HepG2 (cell line): ENCODE results near the gene RPUSD4. TPM values are rescaled to one million over a fixed set of nuclear protein-coding genes. Genes with fewer than 3 reads are reported as not detected.

Experiments used
- AHR ChIP-seq: IDR thresholded peaks from 2 replicates; pipeline ENCODE4 v1.6.1; 2018; ENCODE audit warnings: missing genetic modification reagents, missing compliant biosample characterization
- ATF7 ChIP-seq, 2 experiments: fragments of 450-650 bp in 1 of 2; sonication (generic) in 1 of 2; formaldehyde crosslinking in 1 of 2; IDR thresholded peaks; 2 replicates each; pipeline versions ENCODE4 v1.4.0 to v1.6.1; 2016 to 2020; ENCODE audit warnings: antibody characterized with exemption in 1 of 2, mild to moderate bottlenecking in 1 of 2, missing genetic modification reagents in 1 of 2
- NCOA2 ChIP-seq: sonication (generic); formaldehyde crosslinking; IDR thresholded peaks from 2 replicates; pipeline ENCODE4 v1.8.0; 2022; ENCODE audit warnings: inconsistent platforms
- NFIC ChIP-seq: IDR thresholded peaks from 2 replicates; pipeline ENCODE4 v1.6.1; 2012; ENCODE audit warnings: mild to moderate bottlenecking, low read length, inconsistent platforms
- NFKB2 ChIP-seq: sonication (generic); formaldehyde crosslinking; IDR thresholded peaks from 2 replicates; pipeline ENCODE4 v1.4.0; 2020; ENCODE audit warnings: missing genetic modification reagents, borderline replicate concordance
- NR2C2 ChIP-seq: sonication (generic); formaldehyde crosslinking; IDR thresholded peaks from 2 replicates; pipeline ENCODE4 v1.4.0; 2020; ENCODE audit warnings: missing genetic modification reagents, mild to moderate bottlenecking, moderate library complexity, borderline replicate concordance
- PHF20 ChIP-seq: sonication (generic); formaldehyde crosslinking; IDR thresholded peaks from 2 replicates; pipeline ENCODE4 v1.5.0; 2020; ENCODE audit warnings: mild to moderate bottlenecking, missing genetic modification reagents
- REPIN1 ChIP-seq: sonication (generic); formaldehyde crosslinking; IDR thresholded peaks from 2 replicates; pipeline ENCODE4 v1.8.0; 2022; ENCODE audit warnings: missing genetic modification reagents, low read depth, mild to moderate bottlenecking, borderline replicate concordance
- SIN3B ChIP-seq: fragments of 150-350 bp; IDR thresholded peaks from 2 replicates; pipeline ENCODE4 v1.6.1; 2014; ENCODE audit warnings: low read length
- SNRNP70 ChIP-seq: fragments of 200-400 bp; formaldehyde crosslinking; IDR thresholded peaks from 2 replicates; pipeline ENCODE4 v1.6.1; 2017; ENCODE audit warnings: mild to moderate bottlenecking, low read depth, low read length, moderate library complexity
- THYN1 ChIP-seq: sonication (generic); formaldehyde crosslinking; IDR thresholded peaks from 2 replicates; pipeline ENCODE4 v1.8.1; 2023; ENCODE audit warnings: low read depth, mild to moderate bottlenecking, moderate library complexity, missing genetic modification reagents, borderline replicate concordance
- ZNF17 ChIP-seq: sonication (generic); formaldehyde crosslinking; IDR thresholded peaks from 2 replicates; pipeline ENCODE4 v1.5.0; 2020; ENCODE audit warnings: mild to moderate bottlenecking, missing genetic modification reagents
- ZNF317 ChIP-seq: sonication (generic); formaldehyde crosslinking; IDR thresholded peaks from 2 replicates; pipeline ENCODE4 v1.5.0; 2020; ENCODE audit warnings: mild to moderate bottlenecking, missing genetic modification reagents
- ZNF484 ChIP-seq: sonication (generic); formaldehyde crosslinking; IDR thresholded peaks from 2 replicates; pipeline ENCODE4 v1.5.1; 2020; ENCODE audit warnings: mild to moderate bottlenecking, low read depth, missing genetic modification reagents, borderline replicate concordance
- polyA plus RNA-seq, 8 experiments: library from polyadenylated mRNA; depleted of rRNA in 3 of 8; stranded (reverse) in 7 of 8; unstranded in 1 of 8; fragments of >200 nt; fragmentation: Illumina TruSeq in 4 of 8; extraction: Trizol in 4 of 8; gene quantifications; 2 replicates each; pipeline versions ENCODE4 v1.2.1 to v1.2.3, GENCODE V29; 2011 to 2016; ENCODE audit warnings: low read depth in 4 of 8, missing spikeins in 1 of 8, mixed read lengths in 1 of 8; ENCODE audit not compliant: insufficient read depth in 1 of 8
- total RNA-seq, 5 experiments: library from RNA; depleted of rRNA; stranded (reverse); fragments of >200 nt; fragmentation: Illumina TruSeq; extraction: Trizol; gene quantifications; 2 replicates each; pipeline ENCODE4 v1.2.3, GENCODE V29; 2016; ENCODE audit warnings: low read depth in 1 of 5
- TF ChIP-seq, protein P1 (sequence below): sonication (generic); formaldehyde crosslinking; IDR thresholded peaks from 2 replicates; pipeline ENCODE4 v1.5.1; 2020; ENCODE audit warnings: mild to moderate bottlenecking, missing genetic modification reagents, moderate library complexity
- TF ChIP-seq, protein P2 (sequence below): IDR thresholded peaks from 2 replicates; pipeline ENCODE4 v1.6.1; 2016; ENCODE audit warnings: mild to moderate bottlenecking, missing biosample characterization, missing genetic modification reagents
- TF ChIP-seq, protein P3 (sequence below): sonication (generic); formaldehyde crosslinking; IDR thresholded peaks from 2 replicates; pipeline ENCODE4 v1.9.0; 2022; ENCODE audit warnings: missing genetic modification reagents, mild to moderate bottlenecking, borderline replicate concordance
- TF ChIP-seq, protein P4 (sequence below): sonication (generic); formaldehyde crosslinking; conservative IDR thresholded peaks from 2 replicates; pipeline ENCODE4 v1.8.1; 2023; ENCODE audit warnings: missing genetic modification reagents

Gene RPUSD4
- total and polyA plus RNA-seq, 2 of the 13 experiments (the other 11 are each of a cell fraction or from before 2014, with no cell fraction given): 45.0 to 52.9 TPM

DNA sequence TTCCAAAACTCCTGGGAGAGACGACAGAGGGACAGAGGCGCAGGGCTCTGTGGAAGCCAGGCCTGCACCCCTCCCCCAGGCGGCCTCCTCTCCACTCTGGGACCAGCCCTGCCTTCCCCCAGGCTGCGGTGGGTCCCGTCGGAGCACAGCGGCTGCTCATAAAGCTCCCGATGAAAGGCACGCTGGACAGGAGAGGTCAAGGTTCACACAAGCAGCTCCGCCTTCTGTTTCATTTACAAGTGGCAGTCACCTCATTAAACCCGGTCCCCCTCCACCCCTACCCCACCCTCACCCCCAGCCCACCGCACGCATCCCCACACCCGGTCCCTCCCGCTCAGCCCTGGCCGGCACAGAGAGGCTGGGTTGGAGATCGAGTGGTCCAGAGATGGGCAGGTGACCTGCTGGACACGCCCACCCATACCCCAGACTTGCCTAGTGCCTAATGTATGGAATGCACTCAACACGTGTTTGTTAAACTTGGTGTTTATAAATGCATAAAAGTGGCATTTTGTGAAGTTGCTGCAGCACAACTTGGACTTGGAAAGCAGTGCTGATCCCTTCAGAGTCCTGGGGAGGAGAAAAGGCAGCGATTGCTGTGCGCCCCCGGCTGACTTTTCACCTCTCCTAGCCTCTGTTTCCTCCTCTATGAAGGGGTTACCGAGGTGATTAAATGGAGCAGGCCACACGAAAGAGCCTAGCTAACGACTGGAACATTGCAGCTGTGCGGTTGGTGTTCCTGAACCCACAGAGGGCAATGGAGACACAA is 26.0 kb downstream of the RPUSD4 start (continued):
- TF ChIP-seq, protein P1, sequence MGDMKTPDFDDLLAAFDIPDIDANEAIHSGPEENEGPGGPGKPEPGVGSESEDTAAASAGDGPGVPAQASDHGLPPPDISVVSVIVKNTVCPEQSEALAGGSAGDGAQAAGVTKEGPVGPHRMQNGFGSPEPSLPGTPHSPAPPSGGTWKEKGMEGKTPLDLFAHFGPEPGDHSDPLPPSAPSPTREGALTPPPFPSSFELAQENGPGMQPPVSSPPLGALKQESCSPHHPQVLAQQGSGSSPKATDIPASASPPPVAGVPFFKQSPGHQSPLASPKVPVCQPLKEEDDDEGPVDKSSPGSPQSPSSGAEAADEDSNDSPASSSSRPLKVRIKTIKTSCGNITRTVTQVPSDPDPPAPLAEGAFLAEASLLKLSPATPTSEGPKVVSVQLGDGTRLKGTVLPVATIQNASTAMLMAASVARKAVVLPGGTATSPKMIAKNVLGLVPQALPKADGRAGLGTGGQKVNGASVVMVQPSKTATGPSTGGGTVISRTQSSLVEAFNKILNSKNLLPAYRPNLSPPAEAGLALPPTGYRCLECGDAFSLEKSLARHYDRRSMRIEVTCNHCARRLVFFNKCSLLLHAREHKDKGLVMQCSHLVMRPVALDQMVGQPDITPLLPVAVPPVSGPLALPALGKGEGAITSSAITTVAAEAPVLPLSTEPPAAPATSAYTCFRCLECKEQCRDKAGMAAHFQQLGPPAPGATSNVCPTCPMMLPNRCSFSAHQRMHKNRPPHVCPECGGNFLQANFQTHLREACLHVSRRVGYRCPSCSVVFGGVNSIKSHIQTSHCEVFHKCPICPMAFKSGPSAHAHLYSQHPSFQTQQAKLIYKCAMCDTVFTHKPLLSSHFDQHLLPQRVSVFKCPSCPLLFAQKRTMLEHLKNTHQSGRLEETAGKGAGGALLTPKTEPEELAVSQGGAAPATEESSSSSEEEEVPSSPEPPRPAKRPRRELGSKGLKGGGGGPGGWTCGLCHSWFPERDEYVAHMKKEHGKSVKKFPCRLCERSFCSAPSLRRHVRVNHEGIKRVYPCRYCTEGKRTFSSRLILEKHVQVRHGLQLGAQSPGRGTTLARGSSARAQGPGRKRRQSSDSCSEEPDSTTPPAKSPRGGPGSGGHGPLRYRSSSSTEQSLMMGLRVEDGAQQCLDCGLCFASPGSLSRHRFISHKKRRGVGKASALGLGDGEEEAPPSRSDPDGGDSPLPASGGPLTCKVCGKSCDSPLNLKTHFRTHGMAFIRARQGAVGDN (CRISPR knock-in tag): peak; percentile 71
- TF ChIP-seq REPIN1 (no peak), ZNF17 (CRISPR knock-in tag) (no peak), SIN3B (no peak), AHR (CRISPR knock-in tag) (no peak), ZNF317 (no peak), NFKB2 (CRISPR knock-in tag) (no peak), THYN1 (CRISPR knock-in tag) (no peak), ZNF484 (no peak), NFIC (no peak), NCOA2 (CRISPR knock-in tag) (peak; percentile 24; the same call in 1 of the 2 replicates), NR2C2 (CRISPR knock-in tag) (peak; percentile 62; the same call in 1 of the 2 replicates), SNRNP70 (no peak), ATF7 (IDR thresholded peaks at IDR 0.05) (no peak), ATF7 (CRISPR knock-in tag; IDR thresholded peaks at IDR 0.05) (no peak), PHF20 (CRISPR knock-in tag) (no peak)
- TF ChIP-seq, protein P2, sequence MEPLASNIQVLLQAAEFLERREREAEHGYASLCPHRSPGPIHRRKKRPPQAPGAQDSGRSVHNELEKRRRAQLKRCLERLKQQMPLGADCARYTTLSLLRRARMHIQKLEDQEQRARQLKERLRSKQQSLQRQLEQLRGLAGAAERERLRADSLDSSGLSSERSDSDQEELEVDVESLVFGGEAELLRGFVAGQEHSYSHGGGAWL (CRISPR knock-in tag): no peak
- TF ChIP-seq, protein P3, sequence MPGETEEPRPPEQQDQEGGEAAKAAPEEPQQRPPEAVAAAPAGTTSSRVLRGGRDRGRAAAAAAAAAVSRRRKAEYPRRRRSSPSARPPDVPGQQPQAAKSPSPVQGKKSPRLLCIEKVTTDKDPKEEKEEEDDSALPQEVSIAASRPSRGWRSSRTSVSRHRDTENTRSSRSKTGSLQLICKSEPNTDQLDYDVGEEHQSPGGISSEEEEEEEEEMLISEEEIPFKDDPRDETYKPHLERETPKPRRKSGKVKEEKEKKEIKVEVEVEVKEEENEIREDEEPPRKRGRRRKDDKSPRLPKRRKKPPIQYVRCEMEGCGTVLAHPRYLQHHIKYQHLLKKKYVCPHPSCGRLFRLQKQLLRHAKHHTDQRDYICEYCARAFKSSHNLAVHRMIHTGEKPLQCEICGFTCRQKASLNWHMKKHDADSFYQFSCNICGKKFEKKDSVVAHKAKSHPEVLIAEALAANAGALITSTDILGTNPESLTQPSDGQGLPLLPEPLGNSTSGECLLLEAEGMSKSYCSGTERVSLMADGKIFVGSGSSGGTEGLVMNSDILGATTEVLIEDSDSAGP (CRISPR knock-in tag): peak; percentile 32
- TF ChIP-seq, protein P4, sequence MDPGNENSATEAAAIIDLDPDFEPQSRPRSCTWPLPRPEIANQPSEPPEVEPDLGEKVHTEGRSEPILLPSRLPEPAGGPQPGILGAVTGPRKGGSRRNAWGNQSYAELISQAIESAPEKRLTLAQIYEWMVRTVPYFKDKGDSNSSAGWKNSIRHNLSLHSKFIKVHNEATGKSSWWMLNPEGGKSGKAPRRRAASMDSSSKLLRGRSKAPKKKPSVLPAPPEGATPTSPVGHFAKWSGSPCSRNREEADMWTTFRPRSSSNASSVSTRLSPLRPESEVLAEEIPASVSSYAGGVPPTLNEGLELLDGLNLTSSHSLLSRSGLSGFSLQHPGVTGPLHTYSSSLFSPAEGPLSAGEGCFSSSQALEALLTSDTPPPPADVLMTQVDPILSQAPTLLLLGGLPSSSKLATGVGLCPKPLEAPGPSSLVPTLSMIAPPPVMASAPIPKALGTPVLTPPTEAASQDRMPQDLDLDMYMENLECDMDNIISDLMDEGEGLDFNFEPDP (CRISPR knock-in tag): no peak
